T-helper 2 cell (primary cell): Measurements from ENCODE around the gene OPCML.

Source experiments
- DNase-seq, 5 experiments: peaks; one replicate each; pipeline versions ENCODE4 v3.0.0 to v3.0.0-alpha.2; 2012 to 2022

OPCML gene

GRCh38 chr11:132874638-132875037 is 657.7 kb downstream of the OPCML start:
- DNase-seq, result no peak

- no peak for DNase-seq
Observed at GRCh38 chr11:132873841-132874240, 658.5 kb downstream of the OPCML start.

- no peak for DNase-seq
Observed at GRCh38 chr11:132872211-132872610, 660.1 kb downstream of the OPCML start.

- no peak for DNase-seq
Observed at GRCh38 chr11:132866783-132867545, 665.3 kb downstream of the OPCML start.

DNA sequence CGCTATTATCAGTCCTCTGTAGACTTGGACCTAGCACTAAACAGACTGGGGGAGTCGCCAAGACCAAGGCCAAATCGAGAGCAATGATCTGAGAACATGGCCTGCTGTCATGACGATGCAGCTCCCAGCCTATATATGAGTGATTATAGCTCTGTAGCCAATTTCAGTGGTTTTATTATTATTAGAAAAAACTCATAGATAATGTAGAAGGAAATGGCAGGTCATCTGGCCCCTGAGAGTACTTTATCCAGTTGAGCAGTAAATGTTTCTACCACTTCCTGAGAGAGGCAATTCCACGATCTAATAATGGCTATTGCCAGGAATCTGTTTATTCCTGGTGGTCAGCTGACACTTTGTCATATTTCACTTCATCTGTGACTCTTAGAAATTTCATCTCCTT is 666.7 kb downstream of the OPCML start:
- DNase-seq, result no peak

DNA sequence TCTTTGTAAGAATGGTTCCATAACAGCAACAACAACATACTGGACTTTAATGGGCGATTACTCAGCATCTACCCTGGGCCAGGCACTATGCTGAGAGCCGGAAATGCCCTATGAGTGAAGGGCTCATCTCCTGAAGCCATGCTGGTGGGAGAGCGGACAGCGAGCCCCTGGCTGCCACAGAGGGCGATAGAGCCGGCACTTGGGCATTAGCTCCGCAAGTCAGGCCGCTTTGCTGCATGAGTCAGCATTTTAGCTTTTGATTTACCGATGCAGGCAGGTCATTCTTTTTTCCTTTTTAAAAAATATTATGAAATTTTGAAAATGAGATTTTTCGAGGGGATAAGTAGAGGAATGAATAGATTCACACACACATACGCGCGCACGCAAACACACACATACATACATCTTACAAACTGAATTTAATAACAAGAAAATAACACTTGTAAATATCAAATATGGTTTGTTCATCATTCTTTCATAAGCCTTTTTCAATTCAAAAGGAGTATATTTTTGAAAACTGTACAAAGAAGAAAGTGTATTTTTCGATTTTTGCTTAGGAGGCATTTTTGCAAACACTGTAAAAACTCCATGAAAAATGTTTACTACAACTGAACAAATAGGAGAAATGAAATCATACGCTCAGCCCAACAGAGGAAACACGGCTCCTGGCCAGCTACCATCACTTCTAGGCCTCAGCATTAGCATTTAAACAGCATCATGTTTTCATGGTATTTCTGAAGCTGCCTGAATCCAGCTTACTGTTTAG is 667.3 kb downstream of the OPCML start:
- DNase-seq, result no peak

DNA sequence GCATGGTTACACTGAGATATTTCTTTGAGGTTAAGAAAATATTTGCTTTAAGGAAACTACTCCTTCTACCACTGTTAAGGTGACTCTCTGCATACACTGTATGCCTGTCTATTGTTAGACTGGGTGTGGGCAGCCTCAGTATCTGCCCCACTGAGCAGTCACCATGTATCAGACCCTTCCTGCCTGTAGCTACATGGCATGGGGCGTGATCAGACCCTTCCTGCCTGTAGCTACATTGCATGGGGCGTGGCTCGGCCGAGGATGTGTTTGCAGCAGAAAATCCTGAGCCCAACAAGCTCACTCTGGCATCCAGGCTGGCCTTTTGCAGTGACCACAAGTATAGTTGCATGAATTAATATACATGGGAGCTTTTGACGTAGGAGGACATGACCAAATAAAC is 669.4 kb downstream of the OPCML start:
- no peak for DNase-seq

GRCh38 chr11:132862137-132862536 is 670.2 kb downstream of the OPCML start:
- no peak for DNase-seq

GRCh38 chr11:132859306-132859705 is 673.0 kb downstream of the OPCML start:
- no peak for DNase-seq

- no peak for DNase-seq
Observed at GRCh38 chr11:132858223-132858622, 674.1 kb downstream of the OPCML start.

DNA sequence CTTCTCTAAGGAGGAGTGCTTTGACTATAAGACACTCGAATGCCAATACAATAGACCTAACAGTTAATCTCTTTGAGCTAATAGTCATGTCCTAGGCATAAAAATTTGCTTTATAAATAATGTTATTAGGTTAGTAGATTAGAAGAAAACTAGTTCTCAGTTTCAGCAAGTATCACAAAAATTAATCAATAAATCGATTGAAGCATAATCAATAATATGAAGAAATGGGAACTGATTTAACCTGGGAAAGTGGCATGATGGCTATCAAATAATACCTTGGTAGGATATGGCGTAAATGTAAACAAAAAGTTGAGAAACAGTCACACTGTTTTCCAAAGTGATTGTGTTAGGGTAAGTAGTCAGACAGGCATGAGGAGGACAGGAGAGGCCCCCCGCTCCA is 676.3 kb downstream of the OPCML start:
- no peak for DNase-seq

- DNase-seq, result no peak
Observed at GRCh38 chr11:132855516-132855915, 676.8 kb downstream of the OPCML start.

GRCh38 chr11:132853886-132854285 is 678.4 kb downstream of the OPCML start:
- DNase-seq, result no peak

- no peak for DNase-seq
Observed at GRCh38 chr11:132852361-132852760, 679.9 kb downstream of the OPCML start.

DNA sequence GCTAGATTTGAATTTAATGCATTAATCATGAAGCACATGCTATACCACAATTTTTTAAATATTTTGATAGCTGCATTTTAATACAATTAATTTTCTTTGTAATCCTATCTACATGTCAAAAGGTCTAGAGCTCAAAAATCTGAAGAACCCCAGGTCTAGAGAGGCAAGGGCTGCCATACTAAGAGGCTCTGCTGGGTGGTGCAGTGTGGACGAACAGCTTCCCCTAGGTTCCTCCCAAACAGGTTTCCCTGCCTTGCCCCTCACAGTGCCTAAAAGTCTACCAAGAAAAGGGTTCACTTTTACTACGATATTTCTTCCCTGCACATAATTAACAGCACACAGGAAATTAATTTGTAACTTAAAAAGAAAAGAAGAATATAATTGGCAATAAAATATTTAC is 681.1 kb downstream of the OPCML start:
- DNase-seq, result no peak

GRCh38 chr11:132850266-132850665 is 682.0 kb downstream of the OPCML start:
- no peak for DNase-seq

DNA sequence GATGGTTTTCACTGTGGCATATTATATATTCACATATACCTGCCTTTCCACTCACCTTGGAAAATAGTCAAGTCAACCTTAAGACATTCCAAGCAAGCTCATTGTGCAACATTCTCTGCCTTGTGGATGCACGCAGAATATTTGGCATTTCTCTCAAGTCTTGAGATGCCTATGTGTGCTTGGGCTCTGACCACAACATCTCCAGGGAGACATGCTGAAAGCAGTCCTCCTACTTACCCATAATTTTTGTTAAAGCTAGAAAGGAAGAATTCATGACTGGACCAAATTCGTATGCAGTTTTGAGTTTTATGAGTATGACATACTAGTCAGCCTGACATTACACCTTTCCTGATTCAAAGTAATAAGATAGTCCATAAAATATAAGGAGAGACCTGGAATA is 684.0 kb downstream of the OPCML start:
- no peak for DNase-seq

DNA sequence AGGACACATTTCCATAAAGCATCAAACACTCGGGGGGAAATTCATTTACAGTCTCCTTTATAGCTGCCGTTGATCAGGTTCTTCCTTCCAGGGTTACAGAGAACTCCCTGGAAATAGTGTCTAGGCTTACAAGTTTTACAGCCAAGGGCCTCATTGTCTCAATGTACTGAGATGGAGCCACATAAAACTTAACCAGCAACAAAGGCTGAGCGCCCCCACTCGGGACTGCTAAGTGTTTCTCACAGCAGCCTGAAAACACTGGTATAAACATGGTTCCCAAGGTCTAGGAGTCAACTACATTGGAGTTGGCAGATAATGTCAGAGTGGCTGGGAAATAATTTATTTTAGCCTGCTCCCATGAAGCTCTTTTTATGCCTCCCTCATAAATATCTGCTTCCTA is 686.2 kb downstream of the OPCML start:
- no peak for DNase-seq

DNA sequence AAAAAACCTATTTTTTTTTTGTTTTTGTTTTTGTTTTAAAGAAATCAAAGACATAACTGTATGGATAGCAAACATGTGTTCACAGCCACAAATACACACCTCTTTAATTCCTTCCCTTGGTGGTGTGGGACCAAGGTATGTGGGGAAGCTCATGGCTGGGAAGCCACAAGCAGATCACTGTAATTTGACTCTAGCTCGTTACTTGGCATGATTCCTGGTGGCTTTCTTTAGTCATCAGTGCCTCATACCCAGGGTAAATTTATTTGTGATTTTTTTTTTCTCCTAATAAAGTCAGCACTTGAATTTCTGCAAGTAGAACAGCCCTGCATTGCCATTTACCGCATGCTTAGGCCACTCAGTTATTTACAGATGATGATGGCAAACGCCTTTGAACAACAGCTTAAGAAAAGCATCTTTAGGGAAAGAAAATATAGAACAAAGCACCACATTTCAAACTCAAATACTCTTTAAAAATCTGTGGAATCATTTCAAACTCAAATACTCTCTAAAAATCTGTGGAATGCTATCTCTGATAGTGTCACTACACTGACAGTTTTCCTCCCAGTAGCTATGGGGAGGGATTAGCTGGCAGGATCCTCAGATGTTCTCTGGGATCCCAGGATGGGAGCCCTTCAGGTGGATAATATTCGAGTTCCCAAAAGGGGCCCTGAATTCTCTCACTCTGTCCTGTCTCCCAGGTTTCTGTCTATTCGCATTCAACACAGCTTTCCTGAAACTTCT is 687.2 kb downstream of the OPCML start:
- no peak for DNase-seq

GRCh38 chr11:132840660-132841059 is 691.6 kb downstream of the OPCML start:
- DNase-seq, result no peak

GRCh38 chr11:132840191-132840590 is 692.1 kb downstream of the OPCML start:
- no peak for DNase-seq

- no peak for DNase-seq
Observed at GRCh38 chr11:132839236-132839945, 692.9 kb downstream of the OPCML start.

DNA sequence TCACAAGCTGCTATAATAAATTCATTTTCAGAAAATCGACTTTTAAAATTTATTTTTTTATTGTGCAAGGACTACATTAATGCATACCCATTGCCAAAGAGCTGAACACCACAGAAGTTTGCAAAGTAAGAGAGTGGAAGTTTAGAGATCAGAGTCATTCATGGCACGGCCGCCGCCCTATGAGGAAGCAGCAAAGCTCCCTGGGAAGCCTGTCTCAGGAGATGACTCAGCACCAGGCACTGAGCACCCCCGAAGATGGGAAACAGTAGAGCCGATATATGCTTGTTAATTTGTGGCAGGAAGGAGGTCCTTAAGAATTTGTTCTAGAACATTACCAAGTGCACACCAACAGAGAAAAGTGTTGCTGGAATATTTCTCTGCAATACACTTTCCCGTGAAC is 693.7 kb downstream of the OPCML start:
- DNase-seq, result no peak
